Mucosa of rectum (tissue), 2 donors: Measurements from ENCODE around the gene OSBPL5.
A peak's percentile ranks its signal among the peaks of the same experiment; 100 is the strongest.

Source experiments
- H3K27ac ChIP-seq, 2 donors: one replicate each; pipeline ENCODE4 v1.7.0; 2013; ENCODE audit warnings: inconsistent platforms in 2 of 2, low read depth in 2 of 2, low read length in 2 of 2
- H3K27me3 ChIP-seq, 2 donors: one replicate each; pipeline ENCODE4 v1.7.0; 2013; ENCODE audit warnings: low read length in 2 of 2; ENCODE audit not compliant: control insufficient read depth in 2 of 2, insufficient read depth in 2 of 2
- H3K36me3 ChIP-seq, 2 donors: one replicate each; pipeline ENCODE4 v1.7.0; 2013; ENCODE audit warnings: low read length in 2 of 2; ENCODE audit not compliant: control insufficient read depth in 2 of 2, insufficient read depth in 2 of 2
- H3K4me1 ChIP-seq, 2 donors: one replicate each; pipeline ENCODE4 v1.7.0; 2013; ENCODE audit warnings: low read length in 2 of 2, mild to moderate bottlenecking in 1 of 2; ENCODE audit not compliant: control insufficient read depth in 2 of 2, insufficient read depth in 2 of 2
- H3K4me3 ChIP-seq, 2 donors: one replicate each; pipeline ENCODE4 v1.7.0; 2013; ENCODE audit warnings: low read length in 2 of 2
- H3K9ac ChIP-seq, 2 donors: one replicate each; pipeline ENCODE4 v1.7.0; 2013; ENCODE audit warnings: low read length in 2 of 2, low read depth in 1 of 2, mild to moderate bottlenecking in 1 of 2
- H3K9me3 ChIP-seq, 2 donors: one replicate each; pipeline ENCODE4 v1.7.0; 2013; ENCODE audit warnings: low read length in 2 of 2; ENCODE audit not compliant: control insufficient read depth in 2 of 2
- donor health status: healthy.
- donor health status: Normal muscosa, but diverticular disease.

The OSBPL5 gene

GRCh38 chr11:3148990-3149851 lies 15.9 kb downstream of the OSBPL5 start:
- Histone ChIP-seq H3K9me3 (no peaks in the 10 kb centered on the region), H3K4me3 (peak overlapping the region in 1 of 2 donors; percentile 48), H3K36me3 (no peaks in the 10 kb centered on the region), H3K27me3 (no peaks in the 10 kb centered on the region), H3K9ac (peak overlapping the region in 1 of 2 donors; percentile 53), H3K27ac (peak overlapping the region; percentile 48 to 71), H3K4me1 (peaks cover 30 to 44% of the 10 kb centered on the region in 2 donors)

GRCh38 chr11:3148255-3148989 lies 16.7 kb downstream of the OSBPL5 start:
- Histone ChIP-seq H3K27me3 (no peaks in the 10 kb centered on the region), H3K9me3 (no peaks in the 10 kb centered on the region), H3K4me3 (peak overlapping the region; percentile 22 to 48), H3K4me1 (peaks cover 28 to 38% of the 10 kb centered on the region in 2 donors), H3K36me3 (peaks cover 0 to 2% of the 10 kb centered on the region in 2 donors), H3K9ac (peak overlapping the region in 1 of 2 donors; percentile 53), H3K27ac (peak overlapping the region; percentile 48 to 71)

GRCh38 chr11:3147626-3148025 lies 17.5 kb downstream of the OSBPL5 start:
- H3K27ac ChIP-seq: peak overlapping the region; percentile 23 to 58
- H3K27me3 ChIP-seq: no peaks in the 10 kb centered on the region
- peaks cover 0 to 3% of the 10 kb centered on the region in 2 donors for H3K36me3 ChIP-seq
- no peaks in the 10 kb centered on the region for H3K9me3 ChIP-seq
- H3K4me3 ChIP-seq: peak overlapping the region in 1 of 2 donors; percentile 6
- no peak overlapping the region for H3K9ac ChIP-seq
- peaks cover 24 to 32% of the 10 kb centered on the region in 2 donors for H3K4me1 ChIP-seq

GRCh38 chr11:3147257-3147619 lies 17.9 kb downstream of the OSBPL5 start:
- Histone ChIP-seq H3K9ac (no peak overlapping the region), H3K9me3 (no peaks in the 10 kb centered on the region), H3K36me3 (peaks cover 0 to 3% of the 10 kb centered on the region in 2 donors), H3K4me1 (peaks cover 24 to 32% of the 10 kb centered on the region in 2 donors), H3K27ac (peak overlapping the region; percentile 10 to 58), H3K4me3 (no peak overlapping the region), H3K27me3 (no peaks in the 10 kb centered on the region)

GRCh38 chr11:3146612-3147256 lies 18.4 kb downstream of the OSBPL5 start:
- Histone ChIP-seq H3K4me1 (peaks cover 24 to 32% of the 10 kb centered on the region in 2 donors), H3K27me3 (no peaks in the 10 kb centered on the region), H3K9ac (no peak overlapping the region), H3K27ac (peak overlapping the region in 1 of 2 donors; percentile 58), H3K4me3 (no peak overlapping the region), H3K36me3 (peaks cover 0 to 3% of the 10 kb centered on the region in 2 donors), H3K9me3 (no peaks in the 10 kb centered on the region)

GRCh38 chr11:3145206-3145520 lies 19.9 kb downstream of the OSBPL5 start:
- H3K27me3 ChIP-seq: no peaks in the 10 kb centered on the region
- H3K9me3 ChIP-seq: no peaks in the 10 kb centered on the region
- H3K9ac ChIP-seq: no peak overlapping the region
- no peak overlapping the region for H3K27ac ChIP-seq
- peaks cover 24 to 32% of the 10 kb centered on the region in 2 donors for H3K4me1 ChIP-seq
- no peak overlapping the region for H3K4me3 ChIP-seq
- peaks cover 0 to 3% of the 10 kb centered on the region in 2 donors for H3K36me3 ChIP-seq

- Histone ChIP-seq H3K9me3 (no peaks in the 10 kb centered on the region), H3K9ac (no peak overlapping the region), H3K27me3 (no peaks in the 10 kb centered on the region), H3K4me3 (no peak overlapping the region), H3K4me1 (peaks cover 24 to 28% of the 10 kb centered on the region in 2 donors), H3K27ac (no peak overlapping the region), H3K36me3 (peaks cover 0 to 3% of the 10 kb centered on the region in 2 donors)
These were observed 20.6 kb downstream of the OSBPL5 start for GRCh38 chr11:3144296-3145205.

GRCh38 chr11:3143136-3143880 lies 21.8 kb downstream of the OSBPL5 start:
- Histone ChIP-seq H3K4me3 (no peak overlapping the region), H3K36me3 (peaks cover 0 to 3% of the 10 kb centered on the region in 2 donors), H3K4me1 (peaks cover 14 to 24% of the 10 kb centered on the region in 2 donors), H3K9me3 (no peaks in the 10 kb centered on the region), H3K27ac (no peak overlapping the region), H3K9ac (no peak overlapping the region), H3K27me3 (no peaks in the 10 kb centered on the region)

GRCh38 chr11:3140291-3140603 lies 24.9 kb downstream of the OSBPL5 start:
- Histone ChIP-seq H3K9ac (no peak overlapping the region), H3K4me3 (no peak overlapping the region), H3K27me3 (no peaks in the 10 kb centered on the region), H3K9me3 (no peaks in the 10 kb centered on the region), H3K27ac (no peak overlapping the region), H3K4me1 (peaks cover 2 to 10% of the 10 kb centered on the region in 2 donors), H3K36me3 (peaks cover 0 to 3% of the 10 kb centered on the region in 2 donors)
